Measurements from ENCODE around the gene NOX3.

DNA sequence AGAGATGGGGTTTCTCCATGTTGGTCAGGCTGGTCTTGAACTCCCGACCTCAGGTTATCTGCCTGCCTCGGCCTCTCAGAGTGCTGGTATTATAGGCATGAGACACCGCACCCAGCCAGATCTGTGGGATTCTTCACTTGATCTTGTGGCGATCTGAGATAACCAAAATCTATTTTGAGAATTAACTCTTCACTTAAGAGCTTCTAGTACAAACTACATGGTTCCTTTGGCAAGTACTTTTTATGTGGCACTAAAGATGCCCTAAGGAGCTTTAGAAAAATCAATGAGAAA is 103.6 kb downstream of the NOX3 start:
- no peak for TF ChIP-seq POLR2AphosphoS5 (IDR thresholded peaks at IDR 0.05; ENCODE audit: borderline replicate concordance, low read depth, low read length)
- TF ChIP-seq EZH2 (IDR thresholded peaks at IDR 0.05): no peak
- no peak for TF ChIP-seq FOXP2 (optimal IDR thresholded peaks at IDR 0.05; ENCODE audit: control extremely low read depth, extremely low read length, insufficient read depth)
